Testis (tissue), 3 donors: ENCODE measurements around the gene KRTAP10-3. TPM values are rescaled to one million over a fixed set of nuclear protein-coding genes. Genes with fewer than 3 reads are reported as not detected.

Source experiments
- DNase-seq: peaks from one replicate; pipeline ENCODE4 v3.0.0-alpha.2; 2019
- H3K27ac ChIP-seq, 2 donors: fragments of 200-600 bp; sonication (generic); one replicate each; pipeline ENCODE4 v1.5.1; 2019
- H3K27me3 ChIP-seq: fragments of 200-600 bp; sonication (generic); one replicate; pipeline ENCODE4 v1.5.1; 2019
- H3K36me3 ChIP-seq: fragments of 200-600 bp; sonication (generic); one replicate; pipeline ENCODE4 v1.5.1; 2017; ENCODE audit warnings: low read depth; ENCODE audit errors: missing control alignments
- H3K4me1 ChIP-seq: fragments of 200-600 bp; sonication (generic); one replicate; pipeline ENCODE4 v1.5.1; 2019
- H3K4me3 ChIP-seq, 2 donors: fragments of 200-600 bp; sonication (generic); one replicate each; pipeline ENCODE4 v1.5.1; 2017 to 2019
- H3K9me3 ChIP-seq: fragments of 200-600 bp; sonication (generic); one replicate; pipeline ENCODE4 v1.5.1; 2017
- POLR2A ChIP-seq: fragments of 450-650 bp; IDR thresholded peaks from one replicate; pipeline ENCODE4 v1.6.1; 2017; ENCODE audit warnings: antibody characterized with exemption, mild to moderate bottlenecking, moderate library complexity
- WGBS, 2 donors: methylation state at CpG; one replicate each; pipeline ENCODE4 v1.1.5; 2018; 5-methylcytosine and 5-hydroxymethylcytosine counted together
- intact Hi-C: fragments of 100-400 bp; cut with DNase I; formaldehyde crosslinking; loops from one replicate; pipeline ENCODE4 v1.15.1; 2023; ENCODE audit warnings: low total_unique reads
- polyA plus RNA-seq: library from polyadenylated mRNA; stranded (reverse); fragments of 350-450 nt; fragmentation: Illumina TruSeq; extraction: RNeasy Lipid Tissue Mini Kit (QIAGEN cat#74804); gene quantifications from one replicate; pipeline ENCODE4 v1.2.3, GENCODE V29; 2014; ENCODE audit warnings: low read depth, low replicate concordance; ENCODE audit not compliant: insufficient read depth
- total RNA-seq, 2 donors: library from RNA; depleted of rRNA; stranded (reverse); fragments of >200 nt; gene quantifications; one replicate each; pipeline ENCODE4 v1.2.3, GENCODE V29; 2016
- TF ChIP-seq, protein P1 (sequence below), 3 experiments: fragments of 450-650 bp in 2 of 3; fragments of 200-600 bp in 1 of 3; sonication (generic) in 1 of 3; IDR thresholded peaks; one replicate each; pipeline ENCODE4 v1.5.1; 2016 to 2019; ENCODE audit warnings: antibody characterized with exemption in 3 of 3, mild to moderate bottlenecking in 2 of 3, moderate library complexity in 1 of 3

KRTAP10-3 gene
- total and polyA plus RNA-seq, 3 donors from 2014 or later: not detected

DNA sequence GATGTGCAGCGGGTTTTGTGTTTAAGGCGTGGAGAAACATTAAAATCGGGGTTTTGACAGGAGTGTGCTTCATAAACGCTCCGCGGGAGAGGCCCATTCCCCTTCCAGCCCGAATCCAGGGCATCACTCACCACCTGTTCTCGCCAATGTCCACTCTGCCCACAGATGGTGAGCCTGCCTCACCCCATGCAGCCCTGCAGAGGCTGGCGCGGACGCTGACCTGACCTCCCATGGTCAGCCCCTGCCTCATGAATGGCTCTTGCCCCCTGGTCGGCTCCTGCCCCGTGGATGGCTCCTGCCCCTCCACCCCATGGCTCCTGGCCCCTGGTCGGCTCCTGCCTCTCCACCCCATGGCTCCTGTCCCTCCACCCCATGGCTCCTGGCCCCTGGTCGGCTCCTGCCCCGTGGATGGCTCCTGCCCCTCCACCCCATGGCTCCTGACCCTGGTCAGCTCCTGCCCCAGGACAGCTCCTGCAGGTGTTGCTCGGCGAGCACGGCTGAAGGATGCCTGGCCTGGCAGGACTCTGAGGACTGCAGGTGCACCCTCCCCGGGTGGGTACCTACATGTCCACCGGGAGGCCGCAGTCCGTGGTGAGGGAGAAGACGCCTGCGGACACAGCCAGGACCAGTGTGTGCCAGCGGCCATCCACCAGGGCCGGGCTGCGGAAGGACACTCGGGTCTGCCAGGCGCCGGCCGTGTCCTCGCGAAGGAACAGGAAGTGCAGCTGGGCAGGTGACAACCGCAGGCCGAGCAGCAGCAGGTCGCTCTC, 25.3 kb downstream of the KRTAP10-3 start:
- Histone ChIP-seq H3K27ac (no peak overlapping the region), H3K27me3 (no peaks in the 10 kb centered on the region), H3K4me3 (no peak overlapping the region), H3K36me3 (no peaks in the 10 kb centered on the region), H3K4me1 (no peaks in the 10 kb centered on the region), H3K9me3 (no peaks in the 10 kb centered on the region)
- TF ChIP-seq, protein P1, sequence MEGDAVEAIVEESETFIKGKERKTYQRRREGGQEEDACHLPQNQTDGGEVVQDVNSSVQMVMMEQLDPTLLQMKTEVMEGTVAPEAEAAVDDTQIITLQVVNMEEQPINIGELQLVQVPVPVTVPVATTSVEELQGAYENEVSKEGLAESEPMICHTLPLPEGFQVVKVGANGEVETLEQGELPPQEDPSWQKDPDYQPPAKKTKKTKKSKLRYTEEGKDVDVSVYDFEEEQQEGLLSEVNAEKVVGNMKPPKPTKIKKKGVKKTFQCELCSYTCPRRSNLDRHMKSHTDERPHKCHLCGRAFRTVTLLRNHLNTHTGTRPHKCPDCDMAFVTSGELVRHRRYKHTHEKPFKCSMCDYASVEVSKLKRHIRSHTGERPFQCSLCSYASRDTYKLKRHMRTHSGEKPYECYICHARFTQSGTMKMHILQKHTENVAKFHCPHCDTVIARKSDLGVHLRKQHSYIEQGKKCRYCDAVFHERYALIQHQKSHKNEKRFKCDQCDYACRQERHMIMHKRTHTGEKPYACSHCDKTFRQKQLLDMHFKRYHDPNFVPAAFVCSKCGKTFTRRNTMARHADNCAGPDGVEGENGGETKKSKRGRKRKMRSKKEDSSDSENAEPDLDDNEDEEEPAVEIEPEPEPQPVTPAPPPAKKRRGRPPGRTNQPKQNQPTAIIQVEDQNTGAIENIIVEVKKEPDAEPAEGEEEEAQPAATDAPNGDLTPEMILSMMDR (IDR thresholded peaks at IDR 0.05): no peak
- TF ChIP-seq POLR2A: no peak
- 91 to 92% methylated on average over 35 to 37 of the region's 37 CpGs for WGBS, 2 donors
- DNase-seq: no peak
- intact Hi-C loops: no loop called here

DNA sequence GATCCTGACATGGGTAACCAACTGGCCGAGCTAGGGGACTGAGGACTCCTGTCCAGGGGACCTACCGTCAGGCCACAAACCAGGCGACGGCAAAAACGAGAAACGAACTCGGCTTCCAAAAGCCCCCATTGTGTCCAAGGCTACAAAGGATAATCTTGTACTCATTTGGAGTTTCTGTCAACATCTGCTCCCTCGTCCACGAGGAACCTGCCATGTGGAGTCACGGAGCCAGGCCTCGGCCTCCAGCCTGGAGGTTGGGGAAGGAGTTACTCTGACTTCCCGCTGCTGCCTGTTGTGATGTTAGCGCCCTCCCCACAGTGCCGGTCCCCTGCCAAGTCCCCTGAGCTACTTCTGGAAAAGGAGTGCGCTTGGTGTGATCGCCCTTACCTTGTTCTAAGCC, 25.9 kb downstream of the KRTAP10-3 start:
- DNase-seq: no peak
- H3K27me3 ChIP-seq: no peaks in the 10 kb centered on the region
- H3K27ac ChIP-seq: no peak overlapping the region
- no peak for TF ChIP-seq POLR2A
- TF ChIP-seq, protein P1 (IDR thresholded peaks at IDR 0.05): no peak
- H3K36me3 ChIP-seq: no peaks in the 10 kb centered on the region
- 92 to 94% methylated on average over 16 of the region's 16 CpGs for WGBS, 2 donors
- intact Hi-C loops: no loop called here
- no peaks in the 10 kb centered on the region for H3K4me1 ChIP-seq
- no peak overlapping the region for H3K4me3 ChIP-seq
- no peaks in the 10 kb centered on the region for H3K9me3 ChIP-seq

DNA sequence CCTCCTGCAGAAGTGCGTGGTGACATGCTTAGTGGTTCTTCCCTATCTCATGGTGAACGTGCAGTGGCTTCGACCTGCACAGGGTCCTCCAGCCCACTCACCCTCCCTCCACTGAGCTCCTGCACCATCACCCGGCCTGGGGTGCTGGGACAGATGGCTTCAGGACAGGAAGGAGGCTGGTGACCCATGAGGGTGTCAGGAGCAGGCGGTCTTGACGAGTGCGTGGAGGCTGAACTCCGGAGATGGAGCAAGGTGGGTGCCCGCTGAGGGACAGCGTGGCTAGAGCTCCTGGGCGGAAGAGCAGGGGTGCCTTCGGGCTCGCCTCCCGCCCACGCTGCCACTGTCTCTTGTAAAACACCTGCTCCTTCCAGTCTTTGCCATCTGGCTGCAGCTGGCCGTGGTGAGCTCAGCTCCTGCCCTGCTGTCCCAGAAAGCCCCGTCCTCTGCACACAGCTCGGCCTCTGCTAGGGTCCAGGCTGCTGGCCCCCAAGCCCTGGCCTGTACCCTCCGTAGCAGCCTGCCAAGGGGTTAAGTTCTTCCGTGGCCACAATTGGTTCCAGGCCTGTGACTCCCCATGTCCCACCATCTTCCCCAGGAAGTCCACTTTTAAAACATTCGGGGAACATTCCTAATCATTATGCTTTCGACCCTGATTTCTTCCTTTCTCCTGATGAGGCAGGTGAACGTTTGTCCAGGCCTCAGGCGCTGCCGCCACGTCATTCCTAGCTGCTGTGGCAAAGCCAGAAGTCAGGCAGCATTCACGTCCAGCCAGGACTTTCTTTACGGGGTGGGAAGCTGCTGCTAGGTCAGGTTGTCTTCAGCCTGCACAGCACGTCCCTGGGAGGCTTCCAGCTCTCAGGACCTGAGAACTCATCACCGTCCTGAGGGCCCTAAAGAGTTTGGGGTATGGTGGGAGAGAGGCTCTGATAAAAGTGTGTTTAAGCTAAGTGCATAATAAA, 26.7 kb downstream of the KRTAP10-3 start:
- no peak overlapping the region for H3K27ac ChIP-seq
- no peak overlapping the region for H3K4me3 ChIP-seq
- H3K36me3 ChIP-seq: no peaks in the 10 kb centered on the region
- TF ChIP-seq, protein P1 (IDR thresholded peaks at IDR 0.05): no peak
- TF ChIP-seq POLR2A: no peak
- 71 to 72% methylated on average over 14 to 30 of the region's 30 CpGs for WGBS, 2 donors
- no peaks in the 10 kb centered on the region for H3K9me3 ChIP-seq
- H3K4me1 ChIP-seq: no peaks in the 10 kb centered on the region
- H3K27me3 ChIP-seq: no peaks in the 10 kb centered on the region
- intact Hi-C loops: no loop called here
- no peak for DNase-seq

DNA sequence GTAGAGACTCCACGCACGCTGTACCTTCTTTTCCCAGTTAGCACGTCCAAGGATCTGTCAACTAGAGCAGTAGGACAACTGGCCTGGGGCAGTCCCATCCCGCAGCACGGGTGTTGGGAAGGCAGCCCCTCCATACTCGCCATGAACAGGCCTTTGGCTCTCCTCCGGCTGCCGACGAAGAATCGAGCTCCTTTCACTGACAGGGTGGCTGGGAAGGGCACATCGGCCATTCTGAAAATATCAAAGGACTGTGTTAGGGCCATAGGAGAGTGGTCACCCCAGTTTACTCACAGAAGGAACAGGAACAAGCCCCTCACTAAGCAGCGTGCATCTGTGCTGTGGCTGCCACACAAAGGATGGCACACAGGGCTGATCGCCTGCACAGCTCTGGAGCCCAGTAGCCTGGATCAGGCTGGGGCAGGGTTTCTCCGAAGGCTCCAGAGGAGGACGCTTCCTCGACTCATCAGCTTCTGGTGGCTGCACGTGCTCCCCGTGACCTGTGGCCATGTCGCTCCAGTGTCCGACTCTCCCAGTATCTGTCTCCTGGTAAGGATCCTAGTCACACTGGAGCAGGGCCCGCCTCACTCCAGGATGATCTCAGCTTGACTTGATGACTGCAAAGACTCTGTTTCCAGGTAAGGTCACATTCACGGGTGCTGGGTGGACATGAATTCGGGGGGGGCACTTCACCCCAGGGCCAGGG, 27.5 kb downstream of the KRTAP10-3 start:
- intact Hi-C loops: no loop called here
- no peaks in the 10 kb centered on the region for H3K4me1 ChIP-seq
- no peaks in the 10 kb centered on the region for H3K36me3 ChIP-seq
- no peak overlapping the region for H3K27ac ChIP-seq
- H3K27me3 ChIP-seq: no peaks in the 10 kb centered on the region
- no peak overlapping the region for H3K4me3 ChIP-seq
- TF ChIP-seq, protein P1 (IDR thresholded peaks at IDR 0.05): no peak
- no peak for TF ChIP-seq POLR2A
- no peaks in the 10 kb centered on the region for H3K9me3 ChIP-seq
- WGBS, 2 donors: 87 to 91% methylated on average over 14 to 23 of the region's 23 CpGs
- DNase-seq: no peak
